Measurements from ENCODE around the gene CSRP1. TPM values are rescaled to one million over a fixed set of nuclear protein-coding genes. Genes with fewer than 3 reads are reported as not detected.

Gene CSRP1
- total RNA-seq, 2 donors from 2014 or later: 16.1 to 17.7 TPM

GRCh38 chr1:201447903-201448871, 58.7 kb downstream of the CSRP1 start:
- Mint-ChIP-seq H3K27ac (no peak overlapping the region), H3K9me3 (no peaks in the 10 kb centered on the region), H3K27me3 (ENCODE audit: insufficient read depth) (peaks cover 9% of the 10 kb centered on the region), H3K36me3 (ENCODE audit: low read depth) (no peaks in the 10 kb centered on the region), H3K4me3 (no peak overlapping the region), H3K4me1 (peaks cover 13% of the 10 kb centered on the region)
- no peak overlapping the region for H3K4me3 ChIP-seq (ENCODE audit: low read length)
- H3K27me3 ChIP-seq (ENCODE audit: control insufficient read depth, insufficient read depth, low read length, poor library complexity, severe bottlenecking): no peaks in the 10 kb centered on the region
- H3K36me3 ChIP-seq (ENCODE audit: control insufficient read depth, insufficient read depth, low read length): no peaks in the 10 kb centered on the region
- DNase-seq: peak; percentile 95
- peaks cover 14% of the 10 kb centered on the region for H3K4me1 ChIP-seq (ENCODE audit: control insufficient read depth, insufficient read depth, low read length)
- WGBS, 2 experiments (ENCODE audit: insufficient coverage in 1 of 2, insufficient read length in 1 of 2): 39 to 58% methylated on average over 4 to 18 of the region's 20 CpGs
- TF ChIP-seq, protein P1, sequence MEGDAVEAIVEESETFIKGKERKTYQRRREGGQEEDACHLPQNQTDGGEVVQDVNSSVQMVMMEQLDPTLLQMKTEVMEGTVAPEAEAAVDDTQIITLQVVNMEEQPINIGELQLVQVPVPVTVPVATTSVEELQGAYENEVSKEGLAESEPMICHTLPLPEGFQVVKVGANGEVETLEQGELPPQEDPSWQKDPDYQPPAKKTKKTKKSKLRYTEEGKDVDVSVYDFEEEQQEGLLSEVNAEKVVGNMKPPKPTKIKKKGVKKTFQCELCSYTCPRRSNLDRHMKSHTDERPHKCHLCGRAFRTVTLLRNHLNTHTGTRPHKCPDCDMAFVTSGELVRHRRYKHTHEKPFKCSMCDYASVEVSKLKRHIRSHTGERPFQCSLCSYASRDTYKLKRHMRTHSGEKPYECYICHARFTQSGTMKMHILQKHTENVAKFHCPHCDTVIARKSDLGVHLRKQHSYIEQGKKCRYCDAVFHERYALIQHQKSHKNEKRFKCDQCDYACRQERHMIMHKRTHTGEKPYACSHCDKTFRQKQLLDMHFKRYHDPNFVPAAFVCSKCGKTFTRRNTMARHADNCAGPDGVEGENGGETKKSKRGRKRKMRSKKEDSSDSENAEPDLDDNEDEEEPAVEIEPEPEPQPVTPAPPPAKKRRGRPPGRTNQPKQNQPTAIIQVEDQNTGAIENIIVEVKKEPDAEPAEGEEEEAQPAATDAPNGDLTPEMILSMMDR (conservative IDR thresholded peaks at IDR 0.05): peak; percentile 95
- no peak overlapping the region for H3K9ac ChIP-seq (ENCODE audit: extremely low read depth, low read length, poor library complexity, severe bottlenecking)
- H3K27ac ChIP-seq (ENCODE audit: low read depth, low read length): peak overlapping the region; percentile 74
- H3K9me3 ChIP-seq (ENCODE audit: control insufficient read depth, low read length): no peaks in the 10 kb centered on the region

GRCh38 chr1:201445310-201445709, 61.6 kb downstream of the CSRP1 start:
- no peak overlapping the region for H3K4me3 Mint-ChIP-seq
- H3K9me3 Mint-ChIP-seq: peaks cover 3% of the 10 kb centered on the region
- Histone ChIP-seq H3K27ac (ENCODE audit: low read depth, low read length) (no peak overlapping the region), H3K36me3 (ENCODE audit: control insufficient read depth, insufficient read depth, low read length) (no peaks in the 10 kb centered on the region), H3K9me3 (ENCODE audit: control insufficient read depth, low read length) (no peaks in the 10 kb centered on the region), H3K4me1 (ENCODE audit: control insufficient read depth, insufficient read depth, low read length) (peaks cover 8% of the 10 kb centered on the region), H3K4me3 (ENCODE audit: low read length) (no peak overlapping the region), H3K9ac (ENCODE audit: extremely low read depth, low read length, poor library complexity, severe bottlenecking) (no peak overlapping the region), H3K27me3 (ENCODE audit: control insufficient read depth, insufficient read depth, low read length, poor library complexity, severe bottlenecking) (no peaks in the 10 kb centered on the region)
- TF ChIP-seq, protein P1 (conservative IDR thresholded peaks at IDR 0.05): no peak
- 93 to 100% methylated on average over 4 to 6 of the region's 6 CpGs for WGBS, 2 experiments (ENCODE audit: insufficient coverage in 1 of 2, insufficient read length in 1 of 2)
- no peak for DNase-seq
- H3K4me1 Mint-ChIP-seq: peaks cover 10% of the 10 kb centered on the region
- peaks cover 3% of the 10 kb centered on the region for H3K27me3 Mint-ChIP-seq (ENCODE audit: insufficient read depth)
- H3K27ac Mint-ChIP-seq: no peak overlapping the region
- H3K36me3 Mint-ChIP-seq (ENCODE audit: low read depth): no peaks in the 10 kb centered on the region

DNA sequence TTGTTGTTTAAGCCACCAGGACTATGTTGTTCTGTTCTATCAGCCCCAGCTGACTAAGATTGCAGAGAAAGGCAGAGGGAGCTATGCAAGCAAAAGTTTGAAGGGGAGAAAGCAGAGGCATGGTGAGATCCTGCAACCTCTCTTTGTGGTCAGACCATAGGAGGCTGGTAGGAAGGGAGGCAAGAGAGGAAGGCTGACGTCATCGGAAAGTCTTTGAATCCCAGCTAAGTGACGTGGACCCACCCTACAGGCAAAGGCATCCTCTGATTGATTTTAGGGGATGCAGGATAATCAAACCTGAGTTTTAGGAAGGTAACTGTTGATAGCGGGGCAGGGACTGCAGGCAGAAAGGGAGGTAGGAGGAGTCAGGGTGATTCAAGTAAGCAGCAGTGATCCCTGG, 62.1 kb downstream of the CSRP1 start:
- H3K27me3 ChIP-seq (ENCODE audit: control insufficient read depth, insufficient read depth, low read length, poor library complexity, severe bottlenecking): no peaks in the 10 kb centered on the region
- H3K9me3 ChIP-seq (ENCODE audit: control insufficient read depth, low read length): no peaks in the 10 kb centered on the region
- H3K4me3 Mint-ChIP-seq: no peak overlapping the region
- H3K9ac ChIP-seq (ENCODE audit: extremely low read depth, low read length, poor library complexity, severe bottlenecking): no peak overlapping the region
- H3K27ac Mint-ChIP-seq: no peak overlapping the region
- peaks cover 3% of the 10 kb centered on the region for H3K27me3 Mint-ChIP-seq (ENCODE audit: insufficient read depth)
- H3K36me3 Mint-ChIP-seq (ENCODE audit: low read depth): no peaks in the 10 kb centered on the region
- H3K4me1 ChIP-seq (ENCODE audit: control insufficient read depth, insufficient read depth, low read length): peaks cover 5% of the 10 kb centered on the region
- TF ChIP-seq, protein P1 (conservative IDR thresholded peaks at IDR 0.05): no peak
- peaks cover 3% of the 10 kb centered on the region for H3K9me3 Mint-ChIP-seq
- DNase-seq: no peak
- peaks cover 10% of the 10 kb centered on the region for H3K4me1 Mint-ChIP-seq
- no peak overlapping the region for H3K4me3 ChIP-seq (ENCODE audit: low read length)
- H3K36me3 ChIP-seq (ENCODE audit: control insufficient read depth, insufficient read depth, low read length): no peaks in the 10 kb centered on the region
- no peak overlapping the region for H3K27ac ChIP-seq (ENCODE audit: low read depth, low read length)
- 76 to 81% methylated on average over 4 of the region's 4 CpGs for WGBS, 2 experiments (ENCODE audit: insufficient coverage in 1 of 2, insufficient read length in 1 of 2)
